Common myeloid progenitor, CD34-positive (primary cell): ENCODE data around the gene KLHL22.

ENCODE experiments used
- CTCF ChIA-PET: fragments of 350-600 bp; sonication (Branson Sonifier 250); formaldehyde crosslinking; loops from one replicate; lab custom pipeline; 2021; ENCODE audit warnings: antibody characterized with exemption; lab: Charles Lee
- POLR2A ChIA-PET: fragments of 350-600 bp; sonication (Branson Sonifier 250); formaldehyde crosslinking; loops from one replicate; lab custom pipeline; 2021; ENCODE audit warnings: antibody characterized with exemption; lab: Charles Lee
- DNase-seq, 3 donors: peaks; one replicate each; pipeline versions ENCODE4 v3.0.0 to v3.0.0-alpha.2; 2013
- H3K27ac ChIP-seq, 2 experiments: 1 replicate in 1 of 2; 2 replicates in 1 of 2; pipeline ENCODE4 v1.7.0; 2013; ENCODE audit warnings: inconsistent platforms in 2 of 2, low read length in 2 of 2, mild to moderate bottlenecking in 2 of 2, low read depth in 1 of 2, moderate library complexity in 1 of 2; ENCODE audit not compliant: severe bottlenecking in 2 of 2, insufficient read depth in 1 of 2, poor library complexity in 1 of 2
- H3K27me3 ChIP-seq, 5 experiments: replicated peaks in 2 of 5; 1 replicate in 3 of 5; 2 replicates in 2 of 5; pipeline versions ENCODE4 v1.6.1 to v1.7.0; 2013; ENCODE audit warnings: low read length in 4 of 5, mild to moderate bottlenecking in 2 of 5, moderate library complexity in 2 of 5, inconsistent platforms in 1 of 5; ENCODE audit not compliant: insufficient read depth in 5 of 5, control insufficient read depth in 4 of 5
- H3K36me3 ChIP-seq, 4 experiments: 1 replicate in 2 of 4; 2 replicates in 2 of 4; pipeline versions ENCODE4 v1.6.1 to v1.7.0; 2013; ENCODE audit warnings: low read length in 3 of 4, control low read depth in 1 of 4, mild to moderate bottlenecking in 1 of 4; ENCODE audit not compliant: control insufficient read depth in 4 of 4, insufficient read depth in 4 of 4
- H3K4me1 ChIP-seq, 4 experiments: 1 replicate in 3 of 4; 2 replicates in 1 of 4; pipeline versions ENCODE4 v1.6.1 to v1.7.1; 2013; ENCODE audit warnings: low read length in 3 of 4, mild to moderate bottlenecking in 3 of 4, control low read depth in 1 of 4, inconsistent platforms in 1 of 4, moderate library complexity in 1 of 4; ENCODE audit not compliant: control insufficient read depth in 4 of 4, insufficient read depth in 4 of 4; ENCODE audit errors: control extremely low read depth in 1 of 4
- H3K4me3 ChIP-seq, 7 experiments: 1 replicate in 4 of 7; 2 replicates in 3 of 7; pipeline versions ENCODE4 v1.5.1 to v1.7.0; 2013; ENCODE audit warnings: mild to moderate bottlenecking in 7 of 7, low read length in 6 of 7, moderate library complexity in 6 of 7, inconsistent platforms in 2 of 7, low read depth in 2 of 7, control low read depth in 1 of 7; ENCODE audit not compliant: insufficient read depth in 4 of 7, control insufficient read depth in 1 of 7; ENCODE audit errors: extremely low read depth in 1 of 7
- H3K9me3 ChIP-seq, 5 experiments: 1 replicate in 4 of 5; 2 replicates in 1 of 5; pipeline versions ENCODE4 v1.6.1 to v1.7.1; 2013; ENCODE audit warnings: low read length in 4 of 5, mild to moderate bottlenecking in 2 of 5, inconsistent platforms in 1 of 5, low read depth in 1 of 5, moderate library complexity in 1 of 5; ENCODE audit not compliant: control insufficient read depth in 4 of 5, insufficient read depth in 2 of 5; ENCODE audit errors: control extremely low read depth in 1 of 5
- WGBS: methylation state at CpG from one replicate; pipeline ENCODE4 v1.1.5; 2013; ENCODE audit not compliant: insufficient coverage; 5-methylcytosine and 5-hydroxymethylcytosine counted together

The KLHL22 gene

GRCh38 chr22:20424568-20424931 lies 71.0 kb downstream of the KLHL22 start:
- Histone ChIP-seq H3K4me3 (no peak overlapping the region), H3K4me1 (peaks cover 0 to 44% (median 42%) of the 10 kb centered on the region in 4 experiments), H3K36me3 (no peaks in the 10 kb centered on the region), H3K27ac (no peak overlapping the region), H3K27me3 (peaks cover 0 to 60% (median 18%) of the 10 kb centered on the region in 5 experiments), H3K9me3 (no peaks in the 10 kb centered on the region)
- ChIA-PET POLR2A (no interaction called here), CTCF (interaction anchor here (1.0 to 2.3 kb wide), 3 partner anchors 11 to 30 kb away, joined by 3 to 8 read pairs (median 6); partner anchors contain the start of gene ZNF74)
- 92% methylated on average over 14 of the region's 15 CpGs for WGBS
- DNase-seq = no peak

GRCh38 chr22:20423906-20424551 lies 71.6 kb downstream of the KLHL22 start:
- 74% methylated on average over 26 of the region's 31 CpGs for WGBS
- no peak overlapping the region for H3K4me3 ChIP-seq
- no peaks in the 10 kb centered on the region for H3K9me3 ChIP-seq
- H3K4me1 ChIP-seq = peaks cover 0 to 40% (median 38%) of the 10 kb centered on the region in 4 experiments
- no peak for DNase-seq
- H3K27ac ChIP-seq = no peak overlapping the region
- CTCF ChIA-PET = interaction anchor here (1.0 to 2.3 kb wide), 5 partner anchors 11 to 32 kb away, joined by 3 to 8 read pairs (median 7); partner anchors contain the start of gene ZNF74
- H3K27me3 ChIP-seq = peaks cover 0 to 56% (median 18%) of the 10 kb centered on the region in 5 experiments
- H3K36me3 ChIP-seq = no peaks in the 10 kb centered on the region
- POLR2A ChIA-PET = no interaction called here

GRCh38 chr22:20423008-20423905 lies 72.3 kb downstream of the KLHL22 start:
- no peak for DNase-seq
- 75% methylated on average over 20 of the region's 20 CpGs for WGBS
- Histone ChIP-seq H3K27me3 (peaks cover 0 to 48% (median 14%) of the 10 kb centered on the region in 5 experiments), H3K4me1 (peaks cover 0 to 39% (median 37%) of the 10 kb centered on the region in 4 experiments), H3K9me3 (no peaks in the 10 kb centered on the region), H3K36me3 (no peaks in the 10 kb centered on the region), H3K4me3 (no peak overlapping the region), H3K27ac (no peak overlapping the region)
- ChIA-PET CTCF (interaction anchor here (1.0 to 2.3 kb wide), 6 partner anchors 12 to 33 kb away, joined by 3 to 8 read pairs (median 6); partner anchors contain the start of gene ZNF74), POLR2A (interaction anchor here (0.6 to 0.7 kb wide), 2 partner anchors 27 to 167 kb away, joined by 3 to 4 read pairs; no protein-coding TSS in a partner anchor)

GRCh38 chr22:20422271-20423007 lies 73.2 kb downstream of the KLHL22 start:
- Histone ChIP-seq H3K4me3 (no peak overlapping the region), H3K27ac (no peak overlapping the region), H3K9me3 (no peaks in the 10 kb centered on the region), H3K36me3 (no peaks in the 10 kb centered on the region), H3K27me3 (peaks cover 0 to 42% (median 10%) of the 10 kb centered on the region in 5 experiments), H3K4me1 (peaks cover 0 to 43% (median 39%) of the 10 kb centered on the region in 4 experiments)
- DNase-seq = peak; percentile 57 to 89 (median 88)
- WGBS = 42% methylated on average over 14 of the region's 21 CpGs
- ChIA-PET POLR2A (interaction anchor here (0.6 to 0.7 kb wide), 2 partner anchors 26 to 168 kb away, joined by 3 to 4 read pairs; no protein-coding TSS in a partner anchor), CTCF (interaction anchor here (1.2 to 2.3 kb wide), 5 partner anchors 12 to 34 kb away, joined by 3 to 8 read pairs (median 7); no protein-coding TSS in a partner anchor)

- Histone ChIP-seq H3K27ac (no peak overlapping the region), H3K36me3 (no peaks in the 10 kb centered on the region), H3K9me3 (no peaks in the 10 kb centered on the region), H3K27me3 (peaks cover 0 to 33% (median 6%) of the 10 kb centered on the region in 5 experiments), H3K4me3 (no peak overlapping the region), H3K4me1 (peaks cover 0 to 43% (median 39%) of the 10 kb centered on the region in 4 experiments)
- POLR2A ChIA-PET = no interaction called here
- 100% methylated on average over 5 of the region's 7 CpGs for WGBS
- no peak for DNase-seq
- CTCF ChIA-PET = interaction anchor here (1.1 kb wide), 1 partner anchor 32 kb away, joined by 4 read pairs; no protein-coding TSS in a partner anchor
These were observed 74.1 kb downstream of the KLHL22 start for GRCh38 chr22:20421507-20421874.

- CTCF ChIA-PET = interaction anchor here (1.3 to 3.3 kb wide), 4 partner anchors 8 to 112 kb away, joined by 3 to 48 read pairs (median 10); no protein-coding TSS in a partner anchor
- H3K4me1 ChIP-seq = peaks cover 0 to 34% (median 30%) of the 10 kb centered on the region in 4 experiments
- 96% methylated on average over 7 of the region's 11 CpGs for WGBS
- no peaks in the 10 kb centered on the region for H3K9me3 ChIP-seq
- no peak overlapping the region for H3K27ac ChIP-seq
- no peak for DNase-seq
- POLR2A ChIA-PET = no interaction called here
- no peaks in the 10 kb centered on the region for H3K36me3 ChIP-seq
- H3K27me3 ChIP-seq = peaks cover 0 to 21% (median 4%) of the 10 kb centered on the region in 5 experiments
- H3K4me3 ChIP-seq = no peak overlapping the region
These were observed 75.3 kb downstream of the KLHL22 start for GRCh38 chr22:20420157-20420842.
